Tracheal epithelial cell (primary cell): ENCODE data around the gene SPTBN2. TPM values are rescaled to one million over a fixed set of nuclear protein-coding genes. Genes with fewer than 3 reads are reported as not detected.

Source experiments
- total RNA-seq: library from RNA; depleted of rRNA; stranded (reverse); fragments of >200 nt; gene quantifications from 2 replicates; pipeline ENCODE4 v1.2.1, GENCODE V29; 2014

The SPTBN2 gene
- total RNA-seq: 87.0 and 92.1 TPM in 2 replicates

GRCh38 chr11:66728693-66729385, at the start of gene SPTBN2:
Gene SPTBN2 (minus strand): TSS chr11:66729216. CDS start chr11:66721240, 7,976 bp downstream.

GRCh38 chr11:66677599-66678375, 51.2 kb downstream of the SPTBN2 start, which contains the start of gene RBM4B:
Gene RBM4B (minus strand): TSS chr11:66677887. CDS start chr11:66677079, 808 bp downstream.

GRCh38 chr11:66638177-66639065, 90.6 kb downstream of the SPTBN2 start, which contains the start of gene RBM4:
Gene RBM4 (plus strand): TSS chr11:66638703. CDS start chr11:66639712, 1,009 bp downstream.

Other genes starting within 250 kb of the SPTBN2 start
- 54.4 and 85.1 TPM in 2 replicates for gene DPP3, start 248.8 kb downstream of the SPTBN2 start, total RNA-seq
- 13.0 and 16.4 TPM in 2 replicates for gene BBS1, start 218.6 kb downstream of the SPTBN2 start, total RNA-seq
- gene ZDHHC24, start 183.2 kb downstream of the SPTBN2 start, total RNA-seq: 17.7 and 22.9 TPM in 2 replicates
- gene ACTN3, start 182.3 kb downstream of the SPTBN2 start, total RNA-seq: not detected in 2 replicates
- 3.2 and 15.9 TPM in 2 replicates for gene CTSF, start 160.6 kb downstream of the SPTBN2 start, total RNA-seq
- 0.48 TPM in 1 of 2 replicates, not detected in the other for gene CCDC87, start 136.2 kb downstream of the SPTBN2 start, total RNA-seq
- 23.9 and 26.5 TPM in 2 replicates for gene CCS, start 136.0 kb downstream of the SPTBN2 start, total RNA-seq
- gene RBM14, start 112.6 kb downstream of the SPTBN2 start, total RNA-seq: 8.1 and 10.4 TPM in 2 replicates
- gene RBM4, start 90.5 kb downstream of the SPTBN2 start, total RNA-seq: 79.5 and 91.1 TPM in 2 replicates
- gene RBM4B, start 51.3 kb downstream of the SPTBN2 start, total RNA-seq: 9.4 and 15.8 TPM in 2 replicates
- gene RCE1, start 114.2 kb upstream of the SPTBN2 start, total RNA-seq: 28.1 and 34.9 TPM in 2 replicates
- 26.7 and 37.3 TPM in 2 replicates for gene LRFN4, start 127.8 kb upstream of the SPTBN2 start, total RNA-seq
- gene PC, start 229.2 kb upstream of the SPTBN2 start, total RNA-seq: 18.1 and 29.4 TPM in 2 replicates
- gene C11orf86, start 246.1 kb upstream of the SPTBN2 start, total RNA-seq: not detected in 2 replicates